ENCODE measurements around the gene KRI1.
"Not testable (repeated sequence)": the region's sequence is repeated elsewhere in the genome, so short reads cannot be mapped to it uniquely, and the experiment has no call there.

- TF ChIP-seq POLR2A (IDR thresholded peaks at IDR 0.05); CTCF (IDR thresholded peaks at IDR 0.05 in 4 of 5, conservative IDR thresholded peaks at IDR 0.05 in 1 of 5): not testable (repeated sequence)
Observed at GRCh38 chr19:10573793-10574192, 8.0 kb upstream of the KRI1 start.

Measured in gastrocnemius medialis (tissue), 4 donors.